Measurements from ENCODE around the gene IGF2BP3.
"Not testable (repeated sequence)": the region's sequence is repeated elsewhere in the genome, so short reads cannot be mapped to it uniquely, and the experiment has no call there.

Gene IGF2BP3

DNA sequence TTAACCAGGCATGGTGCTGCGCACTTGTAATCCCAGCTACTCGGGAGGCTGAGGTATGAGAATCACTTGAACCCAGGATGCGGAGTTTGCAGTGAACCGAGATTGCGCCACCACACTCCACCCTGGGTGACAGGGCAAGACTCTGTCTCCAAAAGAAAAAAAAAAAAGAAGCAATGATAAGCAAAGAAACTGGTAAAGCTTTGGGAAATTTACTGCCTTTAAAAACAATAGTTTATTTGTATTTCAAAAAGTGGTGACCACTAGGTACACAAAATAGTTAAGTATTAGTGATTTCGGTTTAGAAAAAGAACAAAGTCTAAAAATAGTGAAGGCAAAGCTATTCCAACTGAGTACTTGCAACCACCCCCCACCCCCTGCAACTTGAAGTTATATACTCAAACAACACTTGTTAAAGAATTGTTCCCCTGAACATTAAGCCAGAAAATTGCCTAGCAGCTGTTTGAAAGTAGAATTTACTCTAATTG, 133.4 kb downstream of the IGF2BP3 start:
- no peak for DNase-seq

GRCh38 chr7:23336086-23336485, 134.2 kb downstream of the IGF2BP3 start:
- DNase-seq: no peak

GRCh38 chr7:23335621-23336020, 134.7 kb downstream of the IGF2BP3 start:
- no peak for DNase-seq

GRCh38 chr7:23335136-23335535, 135.2 kb downstream of the IGF2BP3 start:
- no peak for DNase-seq

- no peak for DNase-seq
Measured at GRCh38 chr7:23334482-23335056, 135.7 kb downstream of the IGF2BP3 start.

DNA sequence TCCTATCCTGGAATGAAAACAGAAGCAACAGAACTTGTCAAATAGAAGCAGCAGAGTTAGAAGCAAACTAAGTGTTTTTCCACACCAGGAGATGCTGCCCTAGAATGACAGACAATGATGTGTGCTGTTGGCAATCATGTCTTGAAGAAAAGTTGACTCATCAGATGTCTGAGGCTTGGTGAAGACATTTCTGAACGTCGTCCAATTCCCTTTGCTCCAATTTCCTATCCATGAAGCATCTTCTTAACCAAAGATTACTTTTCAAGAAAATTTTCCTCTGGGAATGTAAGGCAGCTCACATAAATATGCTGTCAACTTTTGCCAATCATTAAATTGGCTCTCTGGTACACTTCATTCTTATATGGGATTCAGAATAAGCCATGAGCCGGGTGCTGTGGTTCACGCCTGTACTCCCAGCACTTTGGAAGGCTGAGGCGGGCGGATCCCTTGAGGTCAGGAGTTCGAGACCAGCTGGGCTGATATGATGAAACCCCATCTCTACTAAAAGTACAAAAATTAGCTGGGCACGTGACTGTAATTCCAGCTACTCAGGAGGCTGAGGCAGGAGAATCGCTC, 136.5 kb downstream of the IGF2BP3 start:
- DNase-seq: no peak

GRCh38 chr7:23332910-23333612, 137.2 kb downstream of the IGF2BP3 start:
- DNase-seq: no peak

DNA sequence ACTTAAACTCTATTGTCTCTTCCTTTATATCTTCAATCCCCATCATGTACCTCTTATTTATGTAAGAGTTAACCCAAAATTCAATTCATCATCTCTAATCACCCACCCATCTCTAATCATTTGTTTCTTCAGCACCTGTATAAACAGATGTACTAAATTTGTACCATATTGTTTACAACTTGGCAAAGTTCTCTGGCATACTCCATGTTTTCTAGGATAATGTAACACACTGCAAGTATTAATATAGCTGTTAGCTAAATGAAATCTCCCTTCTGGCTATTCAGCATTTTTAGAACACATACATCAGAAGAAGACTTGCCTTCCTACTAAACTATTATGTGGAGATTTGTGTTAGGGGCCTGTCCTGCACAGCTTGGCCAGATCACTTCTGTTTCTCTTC, 138.1 kb downstream of the IGF2BP3 start:
- no peak for DNase-seq

DNA sequence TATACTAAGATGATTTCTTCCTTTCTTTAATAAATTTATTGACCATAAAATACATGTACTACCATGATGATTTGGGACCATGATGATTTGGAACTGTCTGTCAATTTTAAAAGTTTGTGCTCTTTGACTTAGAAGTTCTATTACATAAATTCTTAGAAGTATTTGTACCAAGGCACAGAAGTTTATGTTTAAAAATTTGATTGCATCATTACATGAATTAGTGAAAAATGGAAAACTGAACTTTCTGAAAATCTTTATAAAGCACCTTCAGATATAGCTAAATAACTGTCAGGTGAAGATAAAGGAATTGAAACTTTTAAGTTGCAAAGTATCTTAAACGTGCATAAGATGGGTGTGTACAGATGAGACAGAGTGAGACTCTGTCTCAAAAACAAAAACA, 139.2 kb downstream of the IGF2BP3 start:
- no peak for DNase-seq

DNA sequence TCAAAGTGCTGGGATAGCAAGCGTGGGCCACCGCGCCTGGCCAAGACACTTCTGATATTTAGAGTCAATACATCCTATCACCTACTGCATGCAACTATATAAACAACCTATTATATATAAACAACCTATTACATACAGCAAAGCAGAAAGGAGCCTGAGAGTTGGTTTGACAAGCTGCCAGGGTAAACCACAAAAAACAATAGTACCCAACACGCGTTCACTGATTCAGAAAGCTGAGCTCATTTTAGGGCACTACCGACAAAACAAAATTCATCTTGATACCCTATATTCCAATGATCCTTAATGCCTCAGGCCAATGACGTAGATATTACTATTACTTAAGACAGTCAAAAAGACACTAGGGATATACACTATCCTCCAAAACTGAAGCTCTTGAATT, 154.9 kb downstream of the IGF2BP3 start:
- DNase-seq: no peak

DNA sequence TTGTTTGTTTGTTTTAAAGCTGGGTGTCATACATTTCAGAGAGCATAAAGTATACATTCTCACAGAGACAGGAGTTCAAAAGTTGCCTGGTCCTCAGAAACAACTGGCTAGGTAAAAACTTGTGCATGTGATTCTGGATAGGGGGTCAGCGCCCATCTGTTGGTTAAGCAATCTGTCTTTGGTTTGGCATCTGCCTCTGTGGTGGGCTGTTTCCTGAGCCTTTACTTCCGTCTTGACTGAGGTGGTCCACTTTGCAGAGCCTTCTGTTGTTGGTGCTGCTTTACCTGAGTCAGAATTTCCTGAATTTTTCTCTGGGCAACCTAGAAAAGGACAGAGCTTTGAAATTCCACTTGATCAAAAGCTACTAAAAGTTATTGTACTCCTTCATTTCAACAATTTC, 158.2 kb downstream of the IGF2BP3 start:
- not testable (repeated sequence) for DNase-seq

DNA sequence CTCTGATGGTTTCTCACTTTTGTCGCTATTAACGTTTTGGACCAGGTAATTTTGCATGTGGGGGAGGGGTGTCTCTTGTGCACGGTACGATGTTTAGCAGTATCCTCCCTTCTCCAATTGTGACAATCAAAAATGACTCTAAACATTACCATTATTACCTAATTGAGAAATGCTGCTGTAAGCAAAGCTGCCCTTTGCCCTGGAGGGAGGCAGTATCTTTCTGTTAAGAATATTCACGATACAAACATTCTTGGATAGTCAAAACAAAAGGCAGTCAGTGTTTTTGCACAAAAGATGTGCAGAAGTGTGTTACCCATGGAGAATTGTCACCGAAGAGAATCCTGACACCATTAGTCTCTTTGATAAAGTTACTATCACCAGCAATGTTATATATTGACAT, 161.5 kb downstream of the IGF2BP3 start:
- DNase-seq: no peak

DNA sequence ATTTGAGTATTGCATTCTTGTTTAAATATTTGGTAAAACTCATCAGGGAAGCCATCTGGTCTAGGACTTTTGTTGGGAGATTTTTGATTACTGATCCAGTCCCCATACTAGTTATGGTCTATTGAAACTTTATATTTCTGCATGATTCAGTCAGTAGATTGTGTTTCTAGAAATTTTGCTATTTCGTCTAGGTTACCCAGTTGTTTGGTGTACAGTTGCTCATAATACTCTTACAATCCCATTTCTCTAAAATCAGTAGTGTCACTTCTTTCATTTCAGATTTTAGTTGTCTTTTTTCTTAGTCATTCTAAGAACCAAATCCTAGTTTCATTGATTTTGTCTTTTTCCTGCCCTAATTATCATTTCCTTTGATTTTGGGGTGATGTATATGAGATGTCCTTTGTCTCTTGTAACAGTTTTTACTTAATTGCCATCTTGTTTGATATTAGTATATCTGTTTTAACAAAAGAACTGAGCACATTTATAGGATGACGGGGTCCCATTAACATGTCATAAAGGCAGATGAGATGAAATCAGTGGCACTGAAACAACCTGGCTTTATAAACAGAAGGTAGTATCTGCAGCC, 163.3 kb downstream of the IGF2BP3 start:
- no peak for DNase-seq

GRCh38 chr7:23299770-23300300, 170.5 kb downstream of the IGF2BP3 start:
- no peak for DNase-seq

- peak; percentile 92 for DNase-seq
Measured at GRCh38 chr7:23298885-23299769, 171.2 kb downstream of the IGF2BP3 start, which contains the start of gene MALSU1. Gene MALSU1, plus strand, starts transcription at chr7:23299339. Its CDS starts 14 bp downstream, at chr7:23299353.

- peak; percentile 49 for DNase-seq
Measured at GRCh38 chr7:23298141-23298881, 172.0 kb downstream of the IGF2BP3 start.

GRCh38 chr7:23295401-23295697, 174.9 kb downstream of the IGF2BP3 start:
- no peak for DNase-seq

GRCh38 chr7:23294549-23295400, 175.5 kb downstream of the IGF2BP3 start:
- no peak for DNase-seq

- no peak for DNase-seq
Measured at GRCh38 chr7:23293500-23294073, 176.7 kb downstream of the IGF2BP3 start.

- no peak for DNase-seq
Measured at GRCh38 chr7:23292623-23293022, 177.7 kb downstream of the IGF2BP3 start.
